Upper lobe of right lung (tissue), 1 donor: ENCODE data around the gene NAA20. TPM values are rescaled to one million over a fixed set of nuclear protein-coding genes. Genes with fewer than 3 reads are reported as not detected.

Source experiments
- ATAC-seq: fragments of 200-7000 bp; cut with Tn5 transposase; one replicate; pipeline ENCODE4 v1.9.1; 2020; ENCODE audit warnings: mild to moderate bottlenecking, moderate library complexity
- DNase-seq: peaks from one replicate; pipeline ENCODE4 v3.0.0-alpha.2; 2020
- H3K27ac ChIP-seq: fragments of 200-600 bp; one replicate; pipeline ENCODE4 v1.8.0; 2022
- H3K27me3 ChIP-seq: fragments of 200-600 bp; one replicate; pipeline ENCODE4 v1.8.0; 2022; ENCODE audit warnings: mild to moderate bottlenecking
- H3K36me3 ChIP-seq: fragments of 200-600 bp; one replicate; pipeline ENCODE4 v1.8.0; 2022
- H3K4me1 ChIP-seq: fragments of 200-600 bp; one replicate; pipeline ENCODE4 v1.8.0; 2022
- H3K4me3 ChIP-seq: fragments of 200-600 bp; one replicate; pipeline ENCODE4 v1.8.0; 2022; ENCODE audit warnings: mild to moderate bottlenecking
- H3K9me3 ChIP-seq: fragments of 200-600 bp; one replicate; pipeline ENCODE4 v1.8.0; 2022
- intact Hi-C: fragments of 100-400 bp; cut with DNase I; formaldehyde crosslinking; loops from one replicate; pipeline ENCODE4 v1.11.0; 2022
- total RNA-seq: library from RNA; stranded (reverse); fragmentation: NEBNext Ultra II Directional; extraction: Animal tissue kit (Norgen Biotek cat#: 25700); gene quantifications from one replicate; pipeline ENCODE4 v1.2.1, GENCODE V29; 2021
- TF ChIP-seq, protein P1 (sequence below): fragments of 200-600 bp; IDR thresholded peaks from one replicate; pipeline ENCODE4 v1.8.0; 2022; ENCODE audit warnings: antibody characterized with exemption
- donor health status: DM: no; HTN: yes; CAD: no; lungs with severe emphysema.

Gene NAA20
- total RNA-seq, 1 donor from 2014 or later = 63.1 TPM

DNA sequence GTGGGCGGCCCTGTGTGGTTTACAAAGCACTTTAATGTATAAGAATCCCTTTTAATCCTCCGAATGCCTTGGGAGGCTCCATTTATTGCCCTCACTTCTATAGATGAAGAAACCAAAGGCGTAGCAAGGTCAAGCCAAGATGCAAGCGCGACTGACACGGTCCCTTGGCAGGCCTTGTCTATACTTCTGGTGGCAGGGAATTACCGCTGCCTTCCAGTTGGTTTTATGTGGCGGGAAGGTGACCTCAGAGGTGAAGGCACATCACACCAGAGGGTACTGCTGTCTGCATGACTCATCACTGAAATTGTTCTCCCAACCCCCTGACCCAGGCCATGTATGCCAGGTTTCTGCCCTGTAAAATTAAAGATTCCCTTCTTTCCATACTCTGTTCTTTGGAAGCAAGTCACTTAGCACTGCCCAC is 36.1 kb upstream of the NAA20 start:
- Histone ChIP-seq H3K9me3 (no peaks in the 10 kb centered on the region), H3K4me1 (peaks cover 68% of the 10 kb centered on the region), H3K36me3 (peaks cover 20% of the 10 kb centered on the region), H3K27me3 (no peaks in the 10 kb centered on the region), H3K4me3 (no peak overlapping the region), H3K27ac (no peak overlapping the region)
- TF ChIP-seq, protein P1, sequence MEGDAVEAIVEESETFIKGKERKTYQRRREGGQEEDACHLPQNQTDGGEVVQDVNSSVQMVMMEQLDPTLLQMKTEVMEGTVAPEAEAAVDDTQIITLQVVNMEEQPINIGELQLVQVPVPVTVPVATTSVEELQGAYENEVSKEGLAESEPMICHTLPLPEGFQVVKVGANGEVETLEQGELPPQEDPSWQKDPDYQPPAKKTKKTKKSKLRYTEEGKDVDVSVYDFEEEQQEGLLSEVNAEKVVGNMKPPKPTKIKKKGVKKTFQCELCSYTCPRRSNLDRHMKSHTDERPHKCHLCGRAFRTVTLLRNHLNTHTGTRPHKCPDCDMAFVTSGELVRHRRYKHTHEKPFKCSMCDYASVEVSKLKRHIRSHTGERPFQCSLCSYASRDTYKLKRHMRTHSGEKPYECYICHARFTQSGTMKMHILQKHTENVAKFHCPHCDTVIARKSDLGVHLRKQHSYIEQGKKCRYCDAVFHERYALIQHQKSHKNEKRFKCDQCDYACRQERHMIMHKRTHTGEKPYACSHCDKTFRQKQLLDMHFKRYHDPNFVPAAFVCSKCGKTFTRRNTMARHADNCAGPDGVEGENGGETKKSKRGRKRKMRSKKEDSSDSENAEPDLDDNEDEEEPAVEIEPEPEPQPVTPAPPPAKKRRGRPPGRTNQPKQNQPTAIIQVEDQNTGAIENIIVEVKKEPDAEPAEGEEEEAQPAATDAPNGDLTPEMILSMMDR = no peak
- intact Hi-C loops = no loop called here
- DNase-seq (no peak), ATAC-seq (no peak)

DNA sequence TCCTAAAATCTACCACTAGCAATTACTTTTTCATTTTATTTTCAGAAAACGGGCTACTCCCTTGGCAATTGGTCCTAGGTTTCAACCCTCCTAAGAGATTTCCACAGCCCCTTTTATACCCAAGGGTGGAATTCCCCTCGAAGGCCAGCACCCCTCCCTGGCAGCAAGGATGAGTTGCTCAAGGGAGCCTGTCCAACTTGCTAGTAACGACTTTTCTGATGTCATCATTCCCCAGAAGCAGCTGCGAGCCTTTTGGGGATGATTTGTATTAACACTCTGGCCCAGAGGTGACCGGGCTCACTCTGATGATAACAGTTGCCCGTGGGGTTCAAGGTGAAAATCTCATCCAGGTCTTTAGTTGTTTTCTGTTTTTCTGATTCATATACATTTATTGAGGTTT is 30.7 kb upstream of the NAA20 start:
- peak; percentile 51 for ATAC-seq
- Histone ChIP-seq H3K27me3 (no peaks in the 10 kb centered on the region), H3K36me3 (peaks cover 17% of the 10 kb centered on the region), H3K9me3 (no peaks in the 10 kb centered on the region), H3K27ac (peak overlapping the region; percentile 31), H3K4me3 (no peak overlapping the region), H3K4me1 (peaks cover 28% of the 10 kb centered on the region)
- no peak for DNase-seq
- TF ChIP-seq, protein P1 = no peak
- intact Hi-C loops = no loop called here

DNA sequence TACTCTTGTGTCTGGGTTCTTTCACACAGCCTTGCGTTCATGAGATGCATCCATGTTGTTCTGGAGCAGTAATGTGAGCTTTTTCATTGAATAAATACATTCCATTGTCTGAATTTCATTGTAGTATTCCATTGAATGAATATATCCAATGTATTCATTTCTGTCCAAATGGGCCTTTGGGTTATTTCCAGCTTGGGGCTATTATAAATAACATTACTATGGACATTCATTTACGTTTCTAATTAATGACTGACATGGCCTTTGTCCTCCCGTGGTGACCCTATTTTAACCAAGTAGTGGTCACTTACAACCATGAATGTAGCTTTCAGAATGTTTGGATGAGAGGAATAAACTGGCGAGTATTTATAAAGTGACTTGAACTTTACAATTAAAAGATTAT is 30.1 kb upstream of the NAA20 start:
- peaks cover 32% of the 10 kb centered on the region for H3K4me1 ChIP-seq
- no peak overlapping the region for H3K27ac ChIP-seq
- H3K27me3 ChIP-seq = no peaks in the 10 kb centered on the region
- no peak for ATAC-seq
- peaks cover 23% of the 10 kb centered on the region for H3K36me3 ChIP-seq
- no peaks in the 10 kb centered on the region for H3K9me3 ChIP-seq
- TF ChIP-seq, protein P1 = no peak
- no peak for DNase-seq
- intact Hi-C loops = no loop called here
- no peak overlapping the region for H3K4me3 ChIP-seq

- intact Hi-C loops = loop anchor here (10.0 kb wide), 2 partner anchors 206 to 296 kb away; no protein-coding TSS in a partner anchor
- H3K4me1 ChIP-seq = peaks cover 52% of the 10 kb centered on the region
- no peak for ATAC-seq
- no peaks in the 10 kb centered on the region for H3K9me3 ChIP-seq
- no peaks in the 10 kb centered on the region for H3K27me3 ChIP-seq
- TF ChIP-seq, protein P1 = no peak
- no peak for DNase-seq
- H3K36me3 ChIP-seq = peaks cover 45% of the 10 kb centered on the region
- H3K27ac ChIP-seq = no peak overlapping the region
- no peak overlapping the region for H3K4me3 ChIP-seq
These were observed 26.3 kb upstream of the NAA20 start for GRCh38 chr20:19990850-19991249.

GRCh38 chr20:19991308-19991707 is 25.9 kb upstream of the NAA20 start:
- Histone ChIP-seq H3K27me3 (no peaks in the 10 kb centered on the region), H3K27ac (no peak overlapping the region), H3K4me3 (no peak overlapping the region), H3K4me1 (peaks cover 48% of the 10 kb centered on the region), H3K9me3 (no peaks in the 10 kb centered on the region), H3K36me3 (peaks cover 50% of the 10 kb centered on the region)
- intact Hi-C loops = loop anchor here (10.0 kb wide), 2 partner anchors 207 to 297 kb away; no protein-coding TSS in a partner anchor
- TF ChIP-seq, protein P1 = no peak
- DNase-seq = no peak
- no peak for ATAC-seq

DNA sequence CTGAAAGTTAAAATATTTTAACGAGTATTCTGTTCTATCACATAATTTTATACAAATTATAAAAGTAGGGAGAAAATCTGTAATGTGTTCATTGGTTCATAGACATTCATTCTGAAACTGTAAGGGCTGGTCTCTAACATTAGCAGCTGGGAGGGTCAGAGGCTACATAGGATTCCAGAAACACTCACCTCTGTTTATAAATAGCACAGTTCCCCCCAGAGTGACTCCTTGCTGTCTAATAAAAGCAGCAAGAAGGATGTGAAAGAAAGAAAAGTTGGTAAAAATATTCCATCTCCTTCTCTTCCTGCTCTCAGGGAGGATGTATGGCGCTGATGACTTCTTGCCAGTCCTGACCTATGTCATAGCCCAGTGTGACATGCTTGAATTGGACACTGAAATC is 25.3 kb upstream of the NAA20 start:
- DNase-seq (no peak), ATAC-seq (no peak)
- no peaks in the 10 kb centered on the region for H3K9me3 ChIP-seq
- H3K36me3 ChIP-seq = peaks cover 55% of the 10 kb centered on the region
- intact Hi-C loops = loop anchor here (10.0 kb wide), 2 partner anchors 207 to 297 kb away; no protein-coding TSS in a partner anchor
- TF ChIP-seq, protein P1 = no peak
- no peaks in the 10 kb centered on the region for H3K27me3 ChIP-seq
- no peak overlapping the region for H3K4me3 ChIP-seq
- no peak overlapping the region for H3K27ac ChIP-seq
- H3K4me1 ChIP-seq = peaks cover 47% of the 10 kb centered on the region
